GM18526 (cell line): Measurements from ENCODE around the gene LTK.

Experiments
- POLR2A ChIP-seq: IDR thresholded peaks from 3 replicates; pipeline ENCODE4 v1.6.1; 2011; ENCODE audit not compliant: insufficient read length; ENCODE audit errors: extremely low read depth

LTK gene

DNA sequence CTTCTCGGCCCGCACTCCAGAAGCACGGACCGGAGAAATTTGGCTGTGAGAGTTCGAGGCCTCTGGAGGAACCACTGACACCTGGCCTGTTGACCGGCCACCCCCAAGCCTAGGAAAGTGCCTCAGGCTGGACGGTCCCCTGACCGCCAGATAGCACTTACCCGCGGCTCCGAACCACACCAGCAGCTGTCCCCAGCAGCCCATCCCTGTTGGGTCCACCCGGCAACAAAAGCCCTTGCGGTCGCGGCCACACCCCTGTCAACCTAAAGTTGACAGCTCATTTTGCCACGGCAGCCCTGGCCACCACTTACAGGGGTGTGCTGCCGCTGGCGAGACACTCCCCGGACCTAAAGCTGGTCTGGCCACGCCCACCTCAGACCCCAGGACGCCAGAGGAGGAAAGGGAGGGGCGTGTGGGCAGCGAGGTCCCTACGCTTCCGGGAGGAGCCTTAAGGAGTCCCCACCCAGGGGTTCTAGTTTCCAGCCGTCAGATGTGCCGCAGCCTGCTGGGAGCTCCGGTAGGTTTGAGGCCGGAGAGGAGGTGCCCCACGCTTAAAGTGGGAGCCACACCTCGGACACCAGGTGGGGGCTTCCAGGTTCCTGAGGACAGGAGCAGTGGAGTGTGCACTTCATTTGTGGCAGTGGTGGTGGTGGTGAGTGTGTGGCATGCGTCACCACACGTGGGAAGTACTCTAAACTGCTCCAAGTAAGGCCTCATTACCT is at the start of gene LTK:
TSS of gene LTK (minus strand) at position 322 of the 722 bp plus-strand sequence. CDS start at position 204, 118 bp downstream.
- no peak for TF ChIP-seq POLR2A

- TF ChIP-seq POLR2A = no peak
Observed at GRCh38 chr15:41562784-41563198, 49.2 kb upstream of the LTK start.

DNA sequence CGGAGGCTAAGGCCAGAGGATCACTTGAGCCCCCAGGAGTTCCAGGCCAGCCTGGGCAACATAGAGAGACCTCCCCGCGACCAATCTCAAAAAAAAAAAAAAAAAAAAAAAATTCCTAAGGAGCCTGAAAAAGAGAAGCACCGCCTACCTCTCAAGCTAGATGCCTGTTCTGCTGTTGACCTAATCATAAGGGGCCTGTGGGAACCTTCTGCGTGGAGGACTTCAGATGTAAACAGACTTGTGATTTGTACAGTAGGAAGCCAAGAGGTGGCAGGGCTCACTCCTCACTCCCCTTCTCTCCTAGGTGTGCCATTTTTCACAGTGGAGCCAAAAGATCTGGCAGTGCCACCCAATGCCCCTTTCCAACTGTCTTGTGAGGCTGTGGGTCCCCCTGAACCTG is 48.6 kb upstream of the LTK start:
- no peak for TF ChIP-seq POLR2A

DNA sequence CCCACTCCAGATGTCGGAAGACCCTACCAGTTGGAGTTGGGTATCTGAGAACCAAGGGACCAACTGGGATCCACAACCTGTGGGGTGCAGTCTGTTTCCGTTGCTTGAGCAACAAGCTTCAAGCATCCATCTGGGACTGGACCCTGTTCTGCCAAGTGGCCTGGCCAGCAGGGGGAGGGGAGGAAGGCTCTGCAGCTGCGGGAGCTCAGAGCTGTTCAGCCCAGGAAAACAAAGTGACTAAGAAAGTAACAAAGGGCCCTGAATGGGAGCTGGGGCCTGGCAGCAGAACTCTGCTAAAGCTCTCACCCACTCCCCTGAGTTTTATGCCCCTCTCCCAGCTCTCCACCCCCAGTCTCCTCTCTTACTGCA is 48.1 kb upstream of the LTK start:
- TF ChIP-seq POLR2A = no peak

DNA sequence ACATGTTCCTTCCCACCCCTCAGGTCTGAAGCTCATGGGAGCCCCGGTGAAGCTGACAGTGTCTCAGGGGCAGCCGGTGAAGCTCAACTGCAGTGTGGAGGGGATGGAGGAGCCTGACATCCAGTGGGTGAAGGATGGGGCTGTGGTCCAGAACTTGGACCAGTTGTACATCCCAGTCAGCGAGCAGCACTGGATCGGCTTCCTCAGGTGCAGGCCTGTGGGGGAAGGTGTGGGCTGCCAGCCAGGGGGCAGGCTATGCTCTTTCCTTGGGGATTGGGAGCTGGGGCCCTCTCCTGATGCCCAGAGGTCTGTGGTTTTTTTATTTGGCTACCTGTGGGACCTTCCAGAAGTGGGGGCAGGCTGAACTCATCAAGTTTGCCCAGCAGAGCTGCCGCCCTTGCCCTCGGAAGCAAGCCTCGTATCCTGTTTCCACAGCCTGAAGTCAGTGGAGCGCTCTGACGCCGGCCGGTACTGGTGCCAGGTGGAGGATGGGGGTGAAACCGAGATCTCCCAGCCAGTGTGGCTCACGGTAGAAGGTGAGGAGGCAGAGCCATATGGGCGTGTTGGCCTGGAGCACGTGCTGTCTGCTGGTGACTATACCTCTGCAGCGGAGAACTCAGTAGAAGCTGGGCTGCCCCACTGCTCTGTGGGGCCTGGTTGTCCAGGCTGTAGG is 47.6 kb upstream of the LTK start:
- TF ChIP-seq POLR2A = no peak

DNA sequence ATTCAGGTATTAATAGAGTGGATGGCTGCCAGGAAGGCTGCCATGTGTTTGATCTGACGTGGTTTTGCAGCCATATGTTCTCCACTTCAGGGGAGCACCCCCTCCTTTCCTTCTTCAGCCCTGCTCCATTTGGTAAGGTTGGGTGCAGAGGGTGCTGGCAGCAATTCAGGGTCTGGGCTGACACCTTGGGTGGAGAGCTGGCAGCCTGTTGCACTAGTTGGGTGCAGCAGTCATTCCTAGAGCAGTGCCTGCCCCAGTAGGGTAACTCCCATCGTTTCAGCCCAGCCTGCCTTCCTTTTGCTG is 46.9 kb upstream of the LTK start:
- TF ChIP-seq POLR2A = no peak

DNA sequence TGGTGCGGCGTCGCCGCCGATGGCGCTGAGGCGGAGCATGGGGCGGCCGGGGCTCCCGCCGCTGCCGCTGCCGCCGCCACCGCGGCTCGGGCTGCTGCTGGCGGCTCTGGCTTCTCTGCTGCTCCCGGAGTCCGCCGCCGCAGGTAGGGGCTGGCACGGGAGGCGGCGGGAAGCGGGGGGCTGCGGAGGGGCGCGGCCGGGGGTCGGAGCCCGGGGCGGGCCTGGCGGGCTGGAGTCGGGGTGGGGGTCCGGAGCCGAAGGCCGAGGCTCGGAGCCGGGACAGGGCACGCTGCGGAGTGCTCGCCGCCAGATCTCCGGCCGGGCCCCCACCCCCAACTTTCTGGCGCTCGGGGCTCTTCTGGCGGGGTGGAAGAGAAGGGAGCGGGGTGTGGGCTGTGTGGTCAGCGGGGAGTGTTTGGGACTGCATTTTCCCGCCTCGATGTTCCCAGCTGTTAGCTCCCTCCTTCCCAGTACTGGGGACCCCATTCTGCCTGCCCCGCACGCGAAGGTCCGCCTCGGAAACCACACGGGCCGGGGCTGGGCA is 45.7 kb upstream of the LTK start:
- no peak for TF ChIP-seq POLR2A

- TF ChIP-seq POLR2A = no peak
Observed at GRCh38 chr15:41558400-41559238, 45.0 kb upstream of the LTK start, which contains the start of gene TYRO3. Gene TYRO3 (plus strand): TSS chr15:41559212. CDS start chr15:41559258, 46 bp downstream.

GRCh38 chr15:41557673-41558399 is 44.2 kb upstream of the LTK start:
- no peak for TF ChIP-seq POLR2A

- no peak for TF ChIP-seq POLR2A
Observed at GRCh38 chr15:41556677-41557076, 43.0 kb upstream of the LTK start.

GRCh38 chr15:41554915-41555314 is 41.3 kb upstream of the LTK start:
- TF ChIP-seq POLR2A = no peak

GRCh38 chr15:41554343-41554742 is 40.7 kb upstream of the LTK start:
- no peak for TF ChIP-seq POLR2A

- no peak for TF ChIP-seq POLR2A
Observed at GRCh38 chr15:41553731-41554130, 40.1 kb upstream of the LTK start.

DNA sequence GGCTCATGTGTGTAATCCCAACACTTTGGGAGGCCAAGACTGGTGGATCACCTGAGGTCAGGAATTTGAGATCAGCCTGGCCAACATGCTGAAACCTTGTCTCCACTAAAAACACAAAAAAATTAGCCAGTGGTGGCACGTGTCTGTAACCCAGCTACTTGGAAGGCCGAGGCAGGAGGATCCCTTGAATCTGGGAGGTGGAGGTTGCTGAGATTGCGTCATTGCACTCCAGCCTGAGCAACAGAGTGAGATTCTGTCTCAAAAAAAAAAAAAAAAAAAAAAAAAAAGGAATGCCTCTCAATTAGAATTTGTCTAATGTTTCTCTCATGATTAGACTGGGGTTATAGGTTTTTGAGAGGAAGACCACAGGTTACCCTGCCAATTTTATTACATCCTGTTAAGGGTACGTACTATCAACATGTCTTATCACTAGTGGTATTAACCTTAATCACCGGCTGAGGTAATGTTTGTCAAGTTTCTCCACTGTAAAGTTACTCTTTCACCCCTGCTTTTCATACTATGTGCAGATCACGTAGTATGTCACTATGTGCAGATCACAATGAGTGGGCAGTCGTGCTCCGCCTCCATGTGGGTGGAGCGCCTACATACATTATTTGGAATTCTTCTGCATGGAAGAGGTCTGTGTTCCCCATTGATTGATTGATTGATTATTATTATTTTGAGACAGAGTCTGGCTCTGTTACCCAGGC is 36.6 kb upstream of the LTK start:
- TF ChIP-seq POLR2A = no peak
